Caco-2 (cell line): ENCODE results near the gene UBXN2A. TPM values are rescaled to one million over a fixed set of nuclear protein-coding genes. Genes with fewer than 3 reads are reported as not detected.
"Not testable (repeated sequence)": the region's sequence is repeated elsewhere in the genome, so short reads cannot be mapped to it uniquely, and the experiment has no call there.

Source experiments
- BruUV-seq: library from RNA; stranded (reverse); fragments of 400-500 nt; replicated peaks from 2 replicates; lab custom pipeline; 2021; lab: Mats Ljungman, UMichigan
- CTCF ChIA-PET: fragments of 300-600 bp; sonication (Branson Sonifier 250); formaldehyde crosslinking; loops from one replicate; lab custom pipeline; 2022; ENCODE audit warnings: antibody characterized with exemption; lab: Charles Lee
- POLR2A ChIA-PET: fragments of 300-600 bp; sonication (Branson Sonifier 250); formaldehyde crosslinking; loops from one replicate; lab custom pipeline; 2022; ENCODE audit warnings: antibody characterized with exemption; lab: Charles Lee
- DNase-seq, 2 experiments: peaks; one replicate each; pipeline versions ENCODE4 v3.0.0 to v3.0.0-alpha.2; 2020 to 2022
- H3K27me3 ChIP-seq: replicated peaks from 2 replicates; pipeline ENCODE4 v1.6.0; 2011; ENCODE audit warnings: low read length; ENCODE audit not compliant: control insufficient read depth, insufficient read depth
- H3K36me3 ChIP-seq: 2 replicates; pipeline ENCODE4 v1.5.1; 2011; ENCODE audit warnings: low read length; ENCODE audit not compliant: control insufficient read depth, insufficient read depth
- H3K4me1 ChIP-seq: fragments of 250-450 bp; sonication (Bioruptor Pico); 2 replicates; pipeline ENCODE4 v1.5.1; 2020; ENCODE audit warnings: mild to moderate bottlenecking
- H3K4me3 ChIP-seq: 2 replicates; pipeline ENCODE4 v1.5.1; 2011; ENCODE audit warnings: low read depth, mild to moderate bottlenecking, control low read depth, low read length
- H3K9me3 ChIP-seq: fragments of 250-450 bp; sonication (Bioruptor Pico); 2 replicates; pipeline ENCODE4 v1.5.1; 2020; ENCODE audit warnings: mild to moderate bottlenecking, moderate library complexity
- H3K27ac Mint-ChIP-seq: one replicate; pipeline ENCODE4 v1.8.0; 2022; ENCODE audit warnings: mixed read lengths; ENCODE audit not compliant: unreplicated experiment
- H3K27me3 Mint-ChIP-seq: one replicate; pipeline ENCODE4 v1.8.0; 2022; ENCODE audit warnings: mixed read lengths; ENCODE audit not compliant: insufficient read depth, unreplicated experiment
- H3K36me3 Mint-ChIP-seq: one replicate; pipeline ENCODE4 v1.8.0; 2022; ENCODE audit warnings: mild to moderate bottlenecking, mixed read lengths; ENCODE audit not compliant: insufficient read depth, unreplicated experiment
- H3K4me1 Mint-ChIP-seq: one replicate; pipeline ENCODE4 v1.8.0; 2022; ENCODE audit warnings: low read depth, mixed read lengths; ENCODE audit not compliant: unreplicated experiment
- H3K4me3 Mint-ChIP-seq: one replicate; pipeline ENCODE4 v1.8.0; 2022; ENCODE audit warnings: mild to moderate bottlenecking, moderate library complexity, mixed read lengths; ENCODE audit not compliant: unreplicated experiment
- H3K9me3 Mint-ChIP-seq: one replicate; pipeline ENCODE4 v1.8.0; 2022; ENCODE audit warnings: mixed read lengths; ENCODE audit not compliant: unreplicated experiment
- intact Hi-C: fragments of 100-400 bp; cut with micrococcal nuclease; formaldehyde crosslinking; loops from one replicate; pipeline ENCODE4 v1.10.0; 2022; ENCODE audit not compliant: unreplicated experiment
- total RNA-seq: library from RNA; stranded (reverse); gene quantifications from 2 replicates; pipeline ENCODE4 v1.2.3, GENCODE V29; 2022
- TF ChIP-seq, protein P1 (sequence below), 2 experiments: fragments of 200-600 bp in 1 of 2; IDR thresholded peaks; 1 replicate in 1 of 2; 2 replicates in 1 of 2; pipeline versions ENCODE4 v1.5.1 to v1.8.0; 2011 to 2022; ENCODE audit warnings: antibody characterized with exemption in 1 of 2, control low read depth in 1 of 2, inconsistent platforms in 1 of 2, low read depth in 1 of 2, low read length in 1 of 2, mild to moderate bottlenecking in 1 of 2, moderate library complexity in 1 of 2; ENCODE audit not compliant: insufficient read depth in 1 of 2, severe bottlenecking in 1 of 2, unreplicated experiment in 1 of 2

UBXN2A gene
- total RNA-seq, 1 experiment from 2014 or later, result 22.0 TPM

DNA sequence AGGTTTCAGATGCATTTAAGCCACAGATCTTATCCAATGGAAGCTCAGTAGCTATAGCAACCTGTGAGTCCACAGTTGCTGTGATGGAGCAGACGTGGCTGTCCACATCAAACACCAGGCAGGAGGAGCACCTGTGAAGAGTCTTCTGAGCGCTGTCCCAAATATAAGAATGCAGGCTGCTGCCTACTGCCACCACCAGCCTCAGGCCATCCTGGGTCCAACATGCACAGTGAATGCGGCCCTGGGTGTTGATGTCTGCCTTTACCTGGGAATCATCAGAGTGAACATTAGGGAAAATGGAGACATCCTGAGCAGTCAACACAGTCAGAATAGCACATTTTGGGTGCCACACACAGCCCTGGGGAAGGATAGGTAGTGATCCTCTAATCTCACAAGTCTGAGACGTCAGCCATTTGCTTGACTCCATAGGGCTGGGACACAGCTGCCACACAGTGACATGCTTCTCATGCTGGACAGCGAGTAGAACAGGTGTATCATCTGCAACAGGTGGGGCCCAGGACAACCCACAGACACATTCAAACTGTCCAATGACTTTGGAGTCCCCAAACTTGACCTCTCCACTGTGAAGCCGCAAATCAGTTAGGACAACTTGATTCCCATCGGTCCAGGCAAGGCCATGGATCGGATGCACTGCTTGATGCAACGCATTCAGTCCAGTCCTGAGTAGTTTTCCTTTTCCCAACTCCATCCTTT lies 98.7 kb downstream of the UBXN2A start:
- H3K9me3 Mint-ChIP-seq, result no peaks in the 10 kb centered on the region
- CTCF ChIA-PET, result no interaction called here
- H3K27ac Mint-ChIP-seq, result no peak overlapping the region
- H3K9me3 ChIP-seq, result no peaks in the 10 kb centered on the region
- H3K4me1 ChIP-seq, result no peaks in the 10 kb centered on the region
- no peaks in the 10 kb centered on the region for H3K27me3 Mint-ChIP-seq
- no peaks in the 10 kb centered on the region for H3K36me3 ChIP-seq
- TF ChIP-seq, protein P1, sequence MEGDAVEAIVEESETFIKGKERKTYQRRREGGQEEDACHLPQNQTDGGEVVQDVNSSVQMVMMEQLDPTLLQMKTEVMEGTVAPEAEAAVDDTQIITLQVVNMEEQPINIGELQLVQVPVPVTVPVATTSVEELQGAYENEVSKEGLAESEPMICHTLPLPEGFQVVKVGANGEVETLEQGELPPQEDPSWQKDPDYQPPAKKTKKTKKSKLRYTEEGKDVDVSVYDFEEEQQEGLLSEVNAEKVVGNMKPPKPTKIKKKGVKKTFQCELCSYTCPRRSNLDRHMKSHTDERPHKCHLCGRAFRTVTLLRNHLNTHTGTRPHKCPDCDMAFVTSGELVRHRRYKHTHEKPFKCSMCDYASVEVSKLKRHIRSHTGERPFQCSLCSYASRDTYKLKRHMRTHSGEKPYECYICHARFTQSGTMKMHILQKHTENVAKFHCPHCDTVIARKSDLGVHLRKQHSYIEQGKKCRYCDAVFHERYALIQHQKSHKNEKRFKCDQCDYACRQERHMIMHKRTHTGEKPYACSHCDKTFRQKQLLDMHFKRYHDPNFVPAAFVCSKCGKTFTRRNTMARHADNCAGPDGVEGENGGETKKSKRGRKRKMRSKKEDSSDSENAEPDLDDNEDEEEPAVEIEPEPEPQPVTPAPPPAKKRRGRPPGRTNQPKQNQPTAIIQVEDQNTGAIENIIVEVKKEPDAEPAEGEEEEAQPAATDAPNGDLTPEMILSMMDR (IDR thresholded peaks at IDR 0.05; ENCODE audit: insufficient read depth in 1 of 2, low read depth in 1 of 2, low read length in 1 of 2, severe bottlenecking in 1 of 2, unreplicated experiment in 1 of 2), result no peak
- POLR2A ChIA-PET, result interaction anchor here (0.6 kb wide), 1 partner anchor 13 kb away, joined by 3 read pairs; no protein-coding TSS in a partner anchor
- no peaks in the 10 kb centered on the region for H3K4me1 Mint-ChIP-seq
- no peaks in the 10 kb centered on the region for H3K27me3 ChIP-seq
- no peaks in the 10 kb centered on the region for H3K36me3 Mint-ChIP-seq
- BruUV-seq, result no TSS peak
- intact Hi-C loops, result no loop called here
- no peak overlapping the region for H3K4me3 ChIP-seq
- DNase-seq, result no peak
- no peak overlapping the region for H3K4me3 Mint-ChIP-seq

DNA sequence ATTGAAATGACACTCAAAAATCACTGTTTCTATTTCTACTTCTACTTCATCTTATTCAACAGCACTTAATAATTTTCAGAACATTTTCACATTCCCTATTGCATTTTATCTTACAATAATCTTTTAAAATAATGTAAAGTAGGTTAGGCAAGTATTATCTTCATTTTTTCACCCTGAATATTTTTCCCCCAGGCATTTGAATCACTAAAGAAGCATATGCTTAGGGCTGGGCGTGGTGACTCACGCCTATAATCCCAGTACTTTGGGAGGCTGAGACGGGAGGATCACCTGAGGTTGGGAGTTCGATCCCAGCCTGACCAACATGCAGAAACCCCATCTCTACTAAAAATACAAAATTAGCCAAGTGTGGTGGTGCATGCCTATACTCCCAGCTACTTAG lies 100.2 kb downstream of the UBXN2A start:
- ChIA-PET POLR2A (no interaction called here), CTCF (no interaction called here)
- no peak for DNase-seq
- H3K27ac Mint-ChIP-seq, result no peak overlapping the region
- Histone ChIP-seq H3K36me3 (no peaks in the 10 kb centered on the region), H3K9me3 (no peaks in the 10 kb centered on the region), H3K4me3 (no peak overlapping the region), H3K4me1 (no peaks in the 10 kb centered on the region), H3K27me3 (no peaks in the 10 kb centered on the region)
- H3K36me3 Mint-ChIP-seq, result no peaks in the 10 kb centered on the region
- no peaks in the 10 kb centered on the region for H3K9me3 Mint-ChIP-seq
- TF ChIP-seq, protein P1 (IDR thresholded peaks at IDR 0.05; ENCODE audit: insufficient read depth in 1 of 2, low read depth in 1 of 2, low read length in 1 of 2, severe bottlenecking in 1 of 2, unreplicated experiment in 1 of 2), result no peak
- peaks cover 7% of the 10 kb centered on the region for H3K4me1 Mint-ChIP-seq
- H3K4me3 Mint-ChIP-seq, result no peak overlapping the region
- H3K27me3 Mint-ChIP-seq, result no peaks in the 10 kb centered on the region
- no TSS peak for BruUV-seq
- intact Hi-C loops, result no loop called here

DNA sequence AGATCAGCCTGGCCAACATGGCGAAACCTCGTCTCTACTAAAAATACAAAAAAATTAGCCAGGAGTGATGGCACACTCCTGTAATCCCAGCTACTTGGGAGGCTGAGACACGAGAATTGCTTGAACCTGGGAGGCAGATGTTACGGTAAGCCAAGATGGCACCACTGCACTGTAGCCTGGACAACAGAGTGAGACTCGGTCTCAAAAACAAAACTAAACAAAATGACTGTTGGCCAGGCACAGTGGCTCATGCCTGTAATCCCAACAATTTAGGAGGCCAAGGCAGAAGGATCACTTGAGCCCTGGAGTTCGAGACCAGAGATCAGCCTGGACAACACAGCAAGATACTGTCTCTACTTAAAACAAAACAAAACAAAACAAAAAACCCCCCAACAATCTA lies 102.9 kb downstream of the UBXN2A start:
- BruUV-seq, DNase-seq, H3K4me1 Mint-ChIP-seq, H3K27ac Mint-ChIP-seq, H3K4me3 ChIP-seq, H3K9me3 ChIP-seq, H3K36me3 ChIP-seq, H3K27me3 ChIP-seq, CTCF ChIA-PET, H3K9me3 Mint-ChIP-seq, H3K36me3 Mint-ChIP-seq, H3K4me3 Mint-ChIP-seq, H3K27me3 Mint-ChIP-seq, POLR2A ChIA-PET, H3K4me1 ChIP-seq, intact Hi-C loops: not testable (repeated sequence)
